ENCODE results near the gene KCTD17. TPM values are rescaled to one million over a fixed set of nuclear protein-coding genes. Genes with fewer than 3 reads are reported as not detected.
A peak's percentile ranks its signal among the peaks of the same experiment; 100 is the strongest.

The KCTD17 gene
- total and polyA plus RNA-seq, 2 of the 13 experiments (the other 11 are each of a cell fraction or from before 2014, with no cell fraction given), result 5.3 to 11.7 TPM

DNA sequence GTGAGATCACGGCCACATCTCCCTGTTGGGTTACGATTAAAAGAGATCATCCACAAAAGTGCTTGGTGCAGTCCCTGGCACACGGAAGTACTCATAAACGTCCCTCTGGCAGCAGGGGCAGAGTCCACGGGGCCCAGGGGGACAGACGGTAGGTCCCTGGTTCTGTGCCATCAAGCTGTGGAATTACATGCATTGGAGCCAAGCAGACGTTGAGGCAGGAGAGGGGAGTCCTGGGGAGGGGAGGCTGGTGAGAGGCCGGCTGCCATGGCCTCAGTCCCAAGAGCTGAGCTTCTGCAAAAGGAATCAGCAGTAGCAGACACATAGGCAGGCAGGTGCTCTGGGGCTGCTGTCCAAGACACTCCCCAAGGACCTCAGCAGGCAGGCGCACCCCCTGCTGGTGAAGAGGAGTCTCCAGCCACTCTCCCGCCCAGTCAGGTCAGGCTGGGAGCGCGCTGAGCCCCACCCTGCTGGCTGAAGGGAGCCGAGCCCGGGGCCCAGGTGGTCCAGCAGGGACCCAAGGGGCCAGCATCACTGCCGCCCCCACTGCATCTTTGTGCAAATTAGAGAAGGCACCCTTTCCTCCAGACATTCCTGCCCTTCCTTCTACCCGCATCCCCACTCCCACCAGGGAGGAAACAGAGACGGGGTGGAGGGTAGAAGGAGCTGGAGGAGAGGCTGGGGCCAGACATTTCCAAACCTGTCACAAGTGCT, 7.6 kb upstream of the KCTD17 start (continued):
- TF ChIP-seq, protein P1, sequence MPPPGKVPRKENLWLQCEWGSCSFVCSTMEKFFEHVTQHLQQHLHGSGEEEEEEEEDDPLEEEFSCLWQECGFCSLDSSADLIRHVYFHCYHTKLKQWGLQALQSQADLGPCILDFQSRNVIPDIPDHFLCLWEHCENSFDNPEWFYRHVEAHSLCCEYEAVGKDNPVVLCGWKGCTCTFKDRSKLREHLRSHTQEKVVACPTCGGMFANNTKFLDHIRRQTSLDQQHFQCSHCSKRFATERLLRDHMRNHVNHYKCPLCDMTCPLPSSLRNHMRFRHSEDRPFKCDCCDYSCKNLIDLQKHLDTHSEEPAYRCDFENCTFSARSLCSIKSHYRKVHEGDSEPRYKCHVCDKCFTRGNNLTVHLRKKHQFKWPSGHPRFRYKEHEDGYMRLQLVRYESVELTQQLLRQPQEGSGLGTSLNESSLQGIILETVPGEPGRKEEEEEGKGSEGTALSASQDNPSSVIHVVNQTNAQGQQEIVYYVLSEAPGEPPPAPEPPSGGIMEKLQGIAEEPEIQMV (CRISPR knock-in tag; IDR thresholded peaks at IDR 0.05; ENCODE audit: low read depth), result 0 out of 2 replicates have a peak, but pooled peaks have one; percentile 47
- TF ChIP-seq NRL (CRISPR knock-in tag; IDR thresholded peaks at IDR 0.05; ENCODE audit: borderline replicate concordance) (no peak; the same call in 1 of the 2 replicates), YEATS2 (CRISPR knock-in tag; IDR thresholded peaks at IDR 0.05; ENCODE audit: borderline replicate concordance) (no peak), ZNF343 (CRISPR knock-in tag; IDR thresholded peaks at IDR 0.05) (0 out of 2 replicates have a peak, but pooled peaks have one; percentile 41), ZNF44 (CRISPR knock-in tag; IDR thresholded peaks at IDR 0.05) (no peak), ZNF883 (CRISPR knock-in tag; IDR thresholded peaks at IDR 0.05; ENCODE audit: not compliant biosample characterization) (no peak), MEF2D (CRISPR knock-in tag; IDR thresholded peaks at IDR 0.05) (peak; percentile 79; the same call in 1 of the 2 replicates), SPEN (CRISPR knock-in tag; IDR thresholded peaks at IDR 0.05; ENCODE audit: low read depth) (peak; percentile 50; the same call in 1 of the 2 replicates), ZNF234 (CRISPR knock-in tag; conservative IDR thresholded peaks at IDR 0.05) (no peak), MYC (CRISPR knock-in tag; IDR thresholded peaks at IDR 0.05; ENCODE audit: borderline replicate concordance) (peak; percentile 59; the same call in 1 of the 2 replicates), SOX13 (IDR thresholded peaks at IDR 0.05) (no peak; the same call in 1 of the 2 replicates), SOX13 (CRISPR knock-in tag; conservative IDR thresholded peaks at IDR 0.05 in 1 of 2, IDR thresholded peaks at IDR 0.05 in 1 of 2) (no peak), SRSF4 (IDR thresholded peaks at IDR 0.05; ENCODE audit: low read depth, low read length, poor library complexity, severe bottlenecking) (no peak), IRX3 (CRISPR knock-in tag; IDR thresholded peaks at IDR 0.05; ENCODE audit: borderline replicate concordance, low read depth) (no peak), ARNTL (CRISPR knock-in tag; IDR thresholded peaks at IDR 0.05) (no peak), ZNF530 (CRISPR knock-in tag; IDR thresholded peaks at IDR 0.05; ENCODE audit: low read depth) (no peak)
- TF ChIP-seq, protein P2, sequence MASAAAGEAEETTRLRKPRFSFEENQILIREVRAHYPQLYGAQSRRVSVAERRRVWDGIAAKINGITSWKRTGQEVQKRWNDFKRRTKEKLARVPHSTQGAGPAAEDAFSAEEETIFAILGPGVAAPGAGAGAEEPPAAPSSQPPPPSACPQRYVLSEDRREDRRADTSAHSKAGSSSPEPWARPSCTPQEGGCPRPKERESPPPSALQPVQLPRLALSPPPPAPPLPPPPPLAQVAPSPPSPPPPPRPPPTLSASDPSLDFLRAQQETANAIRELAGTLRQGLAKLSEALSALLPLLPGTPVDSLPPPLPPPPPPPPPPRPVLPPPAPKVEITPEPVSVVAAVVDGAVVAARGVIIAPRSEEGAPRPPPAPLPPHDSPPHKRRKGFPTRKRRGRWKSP (CRISPR knock-in tag; IDR thresholded peaks at IDR 0.05), result no peak
- TF ChIP-seq, protein P3, sequence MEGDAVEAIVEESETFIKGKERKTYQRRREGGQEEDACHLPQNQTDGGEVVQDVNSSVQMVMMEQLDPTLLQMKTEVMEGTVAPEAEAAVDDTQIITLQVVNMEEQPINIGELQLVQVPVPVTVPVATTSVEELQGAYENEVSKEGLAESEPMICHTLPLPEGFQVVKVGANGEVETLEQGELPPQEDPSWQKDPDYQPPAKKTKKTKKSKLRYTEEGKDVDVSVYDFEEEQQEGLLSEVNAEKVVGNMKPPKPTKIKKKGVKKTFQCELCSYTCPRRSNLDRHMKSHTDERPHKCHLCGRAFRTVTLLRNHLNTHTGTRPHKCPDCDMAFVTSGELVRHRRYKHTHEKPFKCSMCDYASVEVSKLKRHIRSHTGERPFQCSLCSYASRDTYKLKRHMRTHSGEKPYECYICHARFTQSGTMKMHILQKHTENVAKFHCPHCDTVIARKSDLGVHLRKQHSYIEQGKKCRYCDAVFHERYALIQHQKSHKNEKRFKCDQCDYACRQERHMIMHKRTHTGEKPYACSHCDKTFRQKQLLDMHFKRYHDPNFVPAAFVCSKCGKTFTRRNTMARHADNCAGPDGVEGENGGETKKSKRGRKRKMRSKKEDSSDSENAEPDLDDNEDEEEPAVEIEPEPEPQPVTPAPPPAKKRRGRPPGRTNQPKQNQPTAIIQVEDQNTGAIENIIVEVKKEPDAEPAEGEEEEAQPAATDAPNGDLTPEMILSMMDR (CRISPR knock-in tag; IDR thresholded peaks at IDR 0.05), result peak; percentile 97
- TF ChIP-seq, protein P4, sequence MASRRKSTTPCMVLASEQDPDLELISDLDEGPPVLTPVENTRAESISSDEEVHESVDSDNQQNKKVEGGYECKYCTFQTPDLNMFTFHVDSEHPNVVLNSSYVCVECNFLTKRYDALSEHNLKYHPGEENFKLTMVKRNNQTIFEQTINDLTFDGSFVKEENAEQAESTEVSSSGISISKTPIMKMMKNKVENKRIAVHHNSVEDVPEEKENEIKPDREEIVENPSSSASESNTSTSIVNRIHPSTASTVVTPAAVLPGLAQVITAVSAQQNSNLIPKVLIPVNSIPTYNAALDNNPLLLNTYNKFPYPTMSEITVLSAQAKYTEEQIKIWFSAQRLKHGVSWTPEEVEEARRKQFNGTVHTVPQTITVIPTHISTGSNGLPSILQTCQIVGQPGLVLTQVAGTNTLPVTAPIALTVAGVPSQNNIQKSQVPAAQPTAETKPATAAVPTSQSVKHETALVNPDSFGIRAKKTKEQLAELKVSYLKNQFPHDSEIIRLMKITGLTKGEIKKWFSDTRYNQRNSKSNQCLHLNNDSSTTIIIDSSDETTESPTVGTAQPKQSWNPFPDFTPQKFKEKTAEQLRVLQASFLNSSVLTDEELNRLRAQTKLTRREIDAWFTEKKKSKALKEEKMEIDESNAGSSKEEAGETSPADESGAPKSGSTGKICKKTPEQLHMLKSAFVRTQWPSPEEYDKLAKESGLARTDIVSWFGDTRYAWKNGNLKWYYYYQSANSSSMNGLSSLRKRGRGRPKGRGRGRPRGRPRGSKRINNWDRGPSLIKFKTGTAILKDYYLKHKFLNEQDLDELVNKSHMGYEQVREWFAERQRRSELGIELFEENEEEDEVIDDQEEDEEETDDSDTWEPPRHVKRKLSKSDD (CRISPR knock-in tag; IDR thresholded peaks at IDR 0.05; ENCODE audit: low read depth), result no peak
- TF ChIP-seq, protein P5, sequence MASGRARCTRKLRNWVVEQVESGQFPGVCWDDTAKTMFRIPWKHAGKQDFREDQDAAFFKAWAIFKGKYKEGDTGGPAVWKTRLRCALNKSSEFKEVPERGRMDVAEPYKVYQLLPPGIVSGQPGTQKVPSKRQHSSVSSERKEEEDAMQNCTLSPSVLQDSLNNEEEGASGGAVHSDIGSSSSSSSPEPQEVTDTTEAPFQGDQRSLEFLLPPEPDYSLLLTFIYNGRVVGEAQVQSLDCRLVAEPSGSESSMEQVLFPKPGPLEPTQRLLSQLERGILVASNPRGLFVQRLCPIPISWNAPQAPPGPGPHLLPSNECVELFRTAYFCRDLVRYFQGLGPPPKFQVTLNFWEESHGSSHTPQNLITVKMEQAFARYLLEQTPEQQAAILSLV (CRISPR knock-in tag; IDR thresholded peaks at IDR 0.05; ENCODE audit: borderline replicate concordance), result no peak
